GM19324 (cell line): ENCODE data around the gene PSMB10.
A peak's percentile ranks its signal among the peaks of the same experiment; 100 is the strongest.
"Not testable (repeated sequence)": the region's sequence is repeated elsewhere in the genome, so short reads cannot be mapped to it uniquely, and the experiment has no call there.

ENCODE experiments used
- ATAC-seq: cut with Tn5 transposase; IDR thresholded peaks from one replicate; pipeline ENCODE4 v1.9.1; 2021; ENCODE audit warnings: mild to moderate bottlenecking, moderate library complexity; ENCODE audit not compliant: unreplicated experiment, low FRiP score

PSMB10 gene

DNA sequence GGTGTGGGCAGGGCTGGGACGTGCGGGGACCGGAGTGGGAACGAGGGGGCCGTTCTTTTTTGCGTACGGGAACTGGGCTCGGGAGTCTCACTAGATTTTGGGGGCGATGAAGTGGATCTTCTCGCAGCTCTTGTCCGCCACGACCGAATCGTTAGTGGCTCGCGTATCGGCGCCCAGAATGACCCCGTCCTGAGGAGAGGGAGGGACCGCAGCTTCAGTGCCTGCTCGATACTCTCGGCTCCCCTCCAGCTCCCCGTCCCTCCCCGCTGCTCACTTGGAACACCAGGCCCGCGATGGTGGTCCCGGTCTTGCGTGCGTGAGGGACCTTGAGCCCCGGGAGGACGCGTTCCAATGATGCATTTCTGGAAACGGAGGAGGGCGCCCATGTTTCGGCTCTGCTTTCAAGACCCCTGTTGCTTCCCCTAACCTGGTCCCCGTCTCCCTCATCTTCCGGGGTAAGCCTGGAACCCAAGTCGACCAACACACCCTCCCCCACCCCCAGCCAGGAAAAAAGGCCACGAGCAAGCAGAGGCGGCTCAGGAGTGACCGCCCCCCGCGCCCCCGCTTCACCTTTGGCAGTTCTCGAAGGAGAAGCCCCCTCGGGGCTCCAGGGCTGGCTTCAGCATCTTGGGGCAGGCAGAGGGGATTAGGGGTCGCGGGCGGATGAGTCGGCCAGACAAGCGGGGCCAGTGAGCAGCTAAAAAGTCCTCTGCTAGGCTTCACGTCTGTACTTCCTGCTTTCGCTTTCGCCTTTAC is at the start of gene PSMB10:
TSS of gene PSMB10 (minus strand) at position 727 of the 756 bp plus-strand sequence. CDS start at position 626, 101 bp downstream.
- ATAC-seq: peak; percentile 43

GRCh38 chr16:67982011-67982696 is 45.5 kb upstream of the PSMB10 start:
- ATAC-seq: no peak

DNA sequence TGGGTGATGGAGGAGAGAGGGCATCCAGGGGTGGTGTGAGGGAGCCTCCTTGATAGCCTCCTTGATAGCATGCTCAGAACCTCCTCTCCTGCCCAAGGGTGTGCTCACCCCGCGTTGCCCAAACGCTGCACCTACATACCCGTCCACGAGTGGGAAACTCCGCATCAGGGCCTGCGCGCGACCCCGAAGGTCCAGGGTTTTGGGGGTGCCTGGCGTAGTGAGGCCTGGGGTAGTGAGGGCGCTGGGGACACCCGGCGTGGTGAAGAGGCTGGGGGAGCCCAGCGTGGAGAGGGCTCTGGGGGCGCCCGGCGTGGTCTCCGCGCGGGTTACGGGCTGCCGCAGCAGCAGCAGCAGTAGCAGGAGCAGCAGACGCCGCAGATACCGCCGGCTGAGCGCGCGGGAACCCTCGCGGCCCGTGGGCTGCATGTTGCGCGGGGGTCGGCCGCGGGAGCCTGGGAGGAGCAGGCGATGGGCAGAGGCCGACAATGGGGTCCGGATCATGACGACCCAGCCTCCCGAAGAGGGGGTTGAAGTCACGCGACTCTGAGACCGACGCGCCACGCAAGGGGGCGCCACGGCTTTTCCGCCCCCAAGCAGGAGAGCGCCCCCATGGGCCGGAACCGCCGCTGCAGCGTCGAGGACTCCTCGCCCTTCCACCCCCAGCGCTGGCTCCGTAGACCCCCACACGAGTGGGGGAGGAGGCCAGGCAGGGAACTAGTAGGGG is 43.5 kb upstream of the PSMB10 start, which contains the start of gene DPEP3:
TSS of gene DPEP3 (minus strand) at position 545 of the 724 bp plus-strand sequence. CDS start at position 426, 119 bp downstream.
- ATAC-seq: no peak

DNA sequence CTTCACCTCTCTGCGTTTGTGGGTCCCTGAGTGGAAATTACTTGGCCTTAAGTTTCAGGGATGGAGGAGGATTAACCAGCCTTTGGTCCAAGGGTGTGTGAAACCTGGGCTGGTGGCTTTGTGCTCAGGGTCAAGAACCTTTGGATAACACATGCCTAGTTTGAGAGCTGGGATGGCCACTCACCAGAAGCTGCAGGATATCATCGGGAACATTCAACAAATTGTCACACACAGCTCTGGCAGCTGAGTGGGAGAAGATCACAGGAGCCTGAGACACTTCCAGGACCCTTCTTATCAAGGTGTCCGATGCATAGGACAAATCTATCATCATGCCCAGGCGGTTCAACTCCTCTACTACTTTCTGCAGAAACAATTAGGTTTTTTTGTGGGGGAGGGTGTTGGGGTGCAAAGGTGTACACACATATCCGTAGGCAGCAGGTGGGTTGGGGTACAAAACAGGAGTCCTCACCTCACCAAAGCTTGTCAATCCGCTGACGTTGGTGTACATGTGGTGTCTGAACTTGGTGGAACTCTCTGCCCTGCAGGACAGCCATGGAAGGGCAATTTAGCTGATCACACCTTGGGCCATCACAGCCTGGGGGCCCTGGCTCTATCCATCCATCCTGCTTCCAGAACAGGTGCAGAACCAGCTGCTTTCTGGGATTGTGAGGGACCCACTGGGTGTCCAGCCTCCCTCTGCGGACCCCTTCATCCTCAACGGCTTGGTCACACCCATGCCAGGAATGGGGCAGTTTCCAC is 41.0 kb upstream of the PSMB10 start:
- no peak for ATAC-seq

DNA sequence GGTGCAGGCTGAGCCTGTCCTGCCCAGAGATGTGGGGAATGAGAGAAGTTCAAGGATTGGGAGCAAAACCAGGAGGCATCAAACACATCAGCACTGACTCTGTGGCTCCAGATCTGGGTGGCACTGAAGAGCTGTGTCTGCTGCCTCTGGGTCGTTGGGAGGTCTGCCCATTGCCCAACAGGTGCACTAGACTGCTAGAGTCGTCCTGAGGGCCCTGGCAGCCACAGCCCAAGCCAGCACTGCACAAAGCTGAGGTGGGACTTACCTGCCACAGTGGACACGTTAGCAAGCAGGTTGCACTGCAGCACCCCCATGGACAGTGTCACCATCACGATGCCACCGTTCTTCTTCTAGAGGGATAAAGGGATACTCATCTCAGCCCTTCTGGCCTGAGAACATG is 40.4 kb upstream of the PSMB10 start:
- ATAC-seq: no peak

DNA sequence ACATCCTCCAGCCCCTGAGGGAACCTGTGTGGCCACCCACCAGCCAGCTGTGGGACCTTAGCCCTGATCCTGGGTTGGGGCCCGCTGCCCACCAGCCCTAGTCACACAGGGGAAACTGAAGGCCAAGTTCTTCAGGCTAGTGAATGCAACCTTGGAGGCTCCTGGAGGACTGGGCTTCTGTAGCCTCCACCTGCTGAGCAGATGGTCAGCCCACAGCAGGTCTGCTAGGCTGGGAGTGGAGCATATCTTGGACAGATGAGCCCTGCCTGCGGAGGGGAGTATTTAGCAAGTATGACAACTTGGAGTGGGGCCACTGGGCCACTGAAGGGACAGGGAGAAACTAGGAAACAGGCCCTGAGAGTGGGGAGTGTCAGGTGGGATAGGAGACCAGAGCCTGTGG is 39.6 kb upstream of the PSMB10 start:
- ATAC-seq: no peak

GRCh38 chr16:67975321-67976105 is 38.9 kb upstream of the PSMB10 start:
- ATAC-seq: no peak

GRCh38 chr16:67972285-67972684 is 35.6 kb upstream of the PSMB10 start:
- ATAC-seq: not testable (repeated sequence)

GRCh38 chr16:67971111-67971510 is 34.5 kb upstream of the PSMB10 start:
- no peak for ATAC-seq

- ATAC-seq: no peak
Observed at GRCh38 chr16:67969254-67970039, 32.8 kb upstream of the PSMB10 start.

DNA sequence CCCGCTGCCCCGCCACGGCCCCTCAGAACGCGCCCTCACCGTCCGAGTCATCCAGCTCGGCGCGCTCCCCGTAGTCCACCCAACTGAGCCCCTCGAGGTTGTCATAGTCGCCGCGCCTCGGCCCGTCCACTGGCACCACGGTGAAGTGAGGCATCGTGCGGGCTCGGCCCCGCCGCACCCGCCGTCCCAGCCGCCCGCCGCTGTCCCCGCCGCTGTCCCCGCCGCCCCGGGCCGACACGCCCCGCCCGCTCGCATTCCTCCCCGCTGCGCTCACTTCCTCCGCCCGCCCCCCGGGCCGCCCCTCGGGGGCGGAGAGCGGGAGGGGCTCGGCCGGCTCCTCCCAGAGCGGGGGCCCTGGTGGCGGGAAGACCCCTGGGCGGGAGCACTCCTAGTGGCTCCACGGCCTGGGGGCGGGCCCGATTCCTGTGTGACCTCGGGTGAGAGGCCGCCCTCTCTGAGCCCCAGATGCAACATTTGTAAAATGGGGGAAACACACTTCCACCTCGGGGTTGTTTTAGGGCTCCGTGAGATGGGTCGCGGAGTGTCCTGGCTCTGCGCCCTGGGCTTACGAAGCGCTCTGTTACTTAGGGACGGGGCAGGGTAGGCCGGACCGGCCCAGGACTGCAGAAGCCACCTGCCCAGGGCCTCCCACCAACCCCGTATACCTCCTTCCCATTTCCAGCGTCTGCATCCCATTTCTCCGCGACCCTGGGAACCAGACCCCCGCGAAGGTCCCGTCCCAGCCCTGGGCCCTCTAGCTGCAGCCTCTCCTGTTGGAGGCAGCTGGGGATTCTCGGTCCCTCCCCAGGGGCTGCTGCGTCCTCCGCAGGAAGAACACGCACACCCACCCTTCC is 32.0 kb upstream of the PSMB10 start, which contains the start of gene SLC12A4:
TSS of gene SLC12A4 (minus strand) at position 238 of the 854 bp plus-strand sequence. CDS start at position 154, 84 bp downstream.
- ATAC-seq: peak; percentile 69

DNA sequence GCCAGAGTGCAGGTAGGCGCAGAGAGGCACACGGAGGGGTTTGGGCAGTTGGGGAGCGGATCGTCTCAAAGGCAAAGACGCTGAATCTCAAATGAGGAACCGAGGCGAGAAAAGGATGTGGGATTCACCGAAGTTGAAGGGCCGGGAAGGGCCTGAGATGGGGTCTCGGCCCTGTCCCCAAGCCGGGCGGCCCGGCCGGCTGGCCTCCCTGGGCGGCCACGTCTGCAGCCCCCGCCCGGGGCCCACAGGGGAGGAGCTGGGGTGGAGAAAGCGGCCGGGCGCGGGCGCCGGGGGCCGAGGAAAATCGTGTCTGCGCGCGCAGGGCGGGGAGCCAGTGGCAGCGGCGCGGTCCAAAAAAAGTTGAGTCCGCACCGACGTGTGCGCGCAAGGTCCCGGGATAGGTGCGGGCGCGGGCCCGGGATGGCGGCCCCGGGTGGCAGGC is 31.3 kb upstream of the PSMB10 start:
- peak; percentile 29 for ATAC-seq

DNA sequence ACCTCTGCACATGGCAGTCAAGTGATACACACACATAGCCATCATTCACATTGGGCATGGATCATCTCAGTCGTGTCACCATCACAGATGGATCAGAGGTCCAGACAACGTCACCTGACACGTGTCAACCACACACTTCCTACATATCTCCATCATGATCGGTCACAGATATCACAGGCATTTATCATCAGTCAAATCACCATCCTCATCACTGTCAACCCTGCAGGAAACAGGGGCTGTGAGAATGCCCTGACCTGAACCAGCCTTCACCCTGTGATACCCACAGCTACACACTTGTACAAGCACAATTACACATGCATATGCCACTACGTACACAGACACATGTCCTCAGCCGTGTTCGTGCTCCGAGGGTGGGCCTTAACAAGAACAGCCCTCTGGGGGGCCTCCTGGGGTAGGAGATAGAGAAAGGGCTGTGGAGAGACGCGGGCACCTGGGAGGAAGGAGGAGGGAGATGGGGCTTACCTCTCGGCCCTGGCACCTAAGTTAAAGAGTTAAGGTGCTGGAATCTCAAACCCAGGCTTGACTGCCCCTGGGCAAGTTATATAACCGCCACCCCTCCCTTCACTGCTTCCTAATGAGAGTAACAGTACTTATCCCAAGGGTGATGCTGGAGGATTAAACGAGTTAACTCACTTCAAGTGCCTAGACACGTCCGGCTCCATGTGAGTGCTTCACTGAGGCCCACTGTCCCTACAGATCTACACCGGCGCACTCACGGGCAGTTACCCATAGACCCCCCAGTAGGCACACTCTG is 30.7 kb upstream of the PSMB10 start:
- ATAC-seq: no peak

GRCh38 chr16:67966549-67967182 is 30.0 kb upstream of the PSMB10 start:
- ATAC-seq: no peak

GRCh38 chr16:67965668-67966548 is 29.3 kb upstream of the PSMB10 start:
- no peak for ATAC-seq
